Common myeloid progenitor, CD34-positive (primary cell): ENCODE measurements around the gene CSNK2A3.

ENCODE experiments used
- CTCF ChIA-PET: fragments of 350-600 bp; sonication (Branson Sonifier 250); formaldehyde crosslinking; loops from one replicate; lab custom pipeline; 2021; ENCODE audit warnings: antibody characterized with exemption; lab: Charles Lee
- POLR2A ChIA-PET: fragments of 350-600 bp; sonication (Branson Sonifier 250); formaldehyde crosslinking; loops from one replicate; lab custom pipeline; 2021; ENCODE audit warnings: antibody characterized with exemption; lab: Charles Lee
- DNase-seq, 3 donors: peaks; one replicate each; pipeline versions ENCODE4 v3.0.0 to v3.0.0-alpha.2; 2013
- H3K27ac ChIP-seq, 2 experiments: 1 replicate in 1 of 2; 2 replicates in 1 of 2; pipeline ENCODE4 v1.7.0; 2013; ENCODE audit warnings: inconsistent platforms in 2 of 2, low read length in 2 of 2, mild to moderate bottlenecking in 2 of 2, low read depth in 1 of 2, moderate library complexity in 1 of 2; ENCODE audit not compliant: severe bottlenecking in 2 of 2, insufficient read depth in 1 of 2, poor library complexity in 1 of 2
- H3K27me3 ChIP-seq, 5 experiments: replicated peaks in 2 of 5; 1 replicate in 3 of 5; 2 replicates in 2 of 5; pipeline versions ENCODE4 v1.6.1 to v1.7.0; 2013; ENCODE audit warnings: low read length in 4 of 5, mild to moderate bottlenecking in 2 of 5, moderate library complexity in 2 of 5, inconsistent platforms in 1 of 5; ENCODE audit not compliant: insufficient read depth in 5 of 5, control insufficient read depth in 4 of 5
- H3K36me3 ChIP-seq, 4 experiments: 1 replicate in 2 of 4; 2 replicates in 2 of 4; pipeline versions ENCODE4 v1.6.1 to v1.7.0; 2013; ENCODE audit warnings: low read length in 3 of 4, control low read depth in 1 of 4, mild to moderate bottlenecking in 1 of 4; ENCODE audit not compliant: control insufficient read depth in 4 of 4, insufficient read depth in 4 of 4
- H3K4me1 ChIP-seq, 4 experiments: 1 replicate in 3 of 4; 2 replicates in 1 of 4; pipeline versions ENCODE4 v1.6.1 to v1.7.1; 2013; ENCODE audit warnings: low read length in 3 of 4, mild to moderate bottlenecking in 3 of 4, control low read depth in 1 of 4, inconsistent platforms in 1 of 4, moderate library complexity in 1 of 4; ENCODE audit not compliant: control insufficient read depth in 4 of 4, insufficient read depth in 4 of 4; ENCODE audit errors: control extremely low read depth in 1 of 4
- H3K4me3 ChIP-seq, 7 experiments: 1 replicate in 4 of 7; 2 replicates in 3 of 7; pipeline versions ENCODE4 v1.5.1 to v1.7.0; 2013; ENCODE audit warnings: mild to moderate bottlenecking in 7 of 7, low read length in 6 of 7, moderate library complexity in 6 of 7, inconsistent platforms in 2 of 7, low read depth in 2 of 7, control low read depth in 1 of 7; ENCODE audit not compliant: insufficient read depth in 4 of 7, control insufficient read depth in 1 of 7; ENCODE audit errors: extremely low read depth in 1 of 7
- H3K9me3 ChIP-seq, 5 experiments: 1 replicate in 4 of 5; 2 replicates in 1 of 5; pipeline versions ENCODE4 v1.6.1 to v1.7.1; 2013; ENCODE audit warnings: low read length in 4 of 5, mild to moderate bottlenecking in 2 of 5, inconsistent platforms in 1 of 5, low read depth in 1 of 5, moderate library complexity in 1 of 5; ENCODE audit not compliant: control insufficient read depth in 4 of 5, insufficient read depth in 2 of 5; ENCODE audit errors: control extremely low read depth in 1 of 5
- WGBS: methylation state at CpG from one replicate; pipeline ENCODE4 v1.1.5; 2013; ENCODE audit not compliant: insufficient coverage; 5-methylcytosine and 5-hydroxymethylcytosine counted together

Gene CSNK2A3

DNA sequence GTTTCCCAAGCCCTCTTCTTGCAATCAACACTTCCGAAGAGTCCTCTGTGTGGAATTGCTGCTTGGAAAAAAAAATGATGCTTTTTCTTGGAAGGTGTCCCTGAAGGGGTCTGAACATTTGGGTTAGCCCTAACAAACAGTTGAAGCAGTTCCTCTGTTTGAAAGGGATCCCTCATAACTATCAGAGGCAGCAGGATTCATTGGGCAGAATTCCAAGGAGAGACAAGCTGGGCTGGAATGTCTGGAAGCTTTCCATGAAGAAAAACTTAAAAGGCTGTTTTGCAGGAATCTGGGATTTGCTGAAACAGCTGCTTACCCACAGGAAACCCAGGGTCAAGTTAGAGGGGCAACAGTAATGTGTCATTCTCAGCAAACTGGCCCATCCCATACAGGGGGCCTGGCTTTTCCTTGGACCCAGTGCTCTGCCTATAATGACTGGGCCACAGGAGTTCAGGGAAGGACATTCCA is 3.1 kb downstream of the CSNK2A3 start:
- H3K36me3 ChIP-seq: no peaks in the 10 kb centered on the region
- H3K9me3 ChIP-seq: no peaks in the 10 kb centered on the region
- no peak for DNase-seq
- H3K27ac ChIP-seq: no peak overlapping the region
- ChIA-PET CTCF (interaction anchor here (1.0 kb wide), 1 partner anchor 18 kb away, joined by 4 read pairs; no protein-coding TSS in a partner anchor), POLR2A (no interaction called here)
- 100% methylated on average over 1 of the region's 1 CpG for WGBS
- H3K4me3 ChIP-seq: no peak overlapping the region
- H3K4me1 ChIP-seq: no peaks in the 10 kb centered on the region
- peaks cover 0 to 17% (median 0%) of the 10 kb centered on the region in 5 experiments for H3K27me3 ChIP-seq

GRCh38 chr11:11349106-11349825 is 3.8 kb downstream of the CSNK2A3 start:
- 97% methylated on average over 4 of the region's 12 CpGs for WGBS
- H3K4me3 ChIP-seq: no peak overlapping the region
- POLR2A ChIA-PET: no interaction called here
- no peak overlapping the region for H3K27ac ChIP-seq
- H3K27me3 ChIP-seq: peaks cover 0 to 17% (median 0%) of the 10 kb centered on the region in 5 experiments
- no peaks in the 10 kb centered on the region for H3K4me1 ChIP-seq
- no peaks in the 10 kb centered on the region for H3K9me3 ChIP-seq
- CTCF ChIA-PET: interaction anchor here (1.0 kb wide), 1 partner anchor 17 kb away, joined by 4 read pairs; no protein-coding TSS in a partner anchor
- DNase-seq: no peak
- no peaks in the 10 kb centered on the region for H3K36me3 ChIP-seq

GRCh38 chr11:11348303-11348702 is 4.7 kb downstream of the CSNK2A3 start:
- H3K4me1 ChIP-seq: no peaks in the 10 kb centered on the region
- H3K36me3 ChIP-seq: no peaks in the 10 kb centered on the region
- H3K27ac ChIP-seq: no peak overlapping the region
- peaks cover 0 to 21% (median 0%) of the 10 kb centered on the region in 5 experiments for H3K27me3 ChIP-seq
- DNase-seq: no peak
- ChIA-PET POLR2A (no interaction called here), CTCF (no interaction called here)
- WGBS: 100% methylated on average over 1 of the region's 5 CpGs
- H3K9me3 ChIP-seq: no peaks in the 10 kb centered on the region
- no peak overlapping the region for H3K4me3 ChIP-seq

GRCh38 chr11:11347592-11347991 is 5.5 kb downstream of the CSNK2A3 start:
- Histone ChIP-seq H3K27ac (no peak overlapping the region), H3K9me3 (no peaks in the 10 kb centered on the region), H3K4me1 (no peaks in the 10 kb centered on the region), H3K36me3 (no peaks in the 10 kb centered on the region), H3K4me3 (no peak overlapping the region), H3K27me3 (peaks cover 0 to 22% (median 0%) of the 10 kb centered on the region in 5 experiments)
- ChIA-PET CTCF (no interaction called here), POLR2A (no interaction called here)
- WGBS: 94% methylated on average over 6 of the region's 7 CpGs
- no peak for DNase-seq

DNA sequence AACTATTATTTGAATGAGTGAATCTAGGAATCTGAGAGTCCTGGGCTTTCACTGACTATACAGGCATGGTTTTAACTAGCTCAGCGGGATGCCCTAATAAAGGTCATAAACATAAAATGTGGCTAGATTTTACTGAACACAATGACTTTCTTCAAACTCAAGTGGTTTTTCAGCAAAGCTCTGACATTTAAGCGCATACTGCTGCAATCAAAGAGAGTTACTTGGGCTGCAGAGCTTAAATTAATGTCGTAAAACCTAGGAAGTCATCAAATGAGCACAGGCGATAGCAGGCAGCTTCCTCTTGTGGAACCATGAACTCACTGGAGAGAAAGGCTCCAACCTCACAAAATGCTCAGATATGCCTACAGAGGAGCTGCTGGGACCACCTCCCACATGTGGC is 6.7 kb downstream of the CSNK2A3 start:
- 64% methylated on average over 4 of the region's 4 CpGs for WGBS
- DNase-seq: no peak

GRCh38 chr11:11345099-11345498 is 8.0 kb downstream of the CSNK2A3 start:
- no peak overlapping the region for H3K27ac ChIP-seq
- ChIA-PET POLR2A (no interaction called here), CTCF (no interaction called here)
- no peak overlapping the region for H3K4me3 ChIP-seq
- WGBS: 100% methylated on average over 1 of the region's 1 CpG
- no peaks in the 10 kb centered on the region for H3K9me3 ChIP-seq
- no peak for DNase-seq
- H3K36me3 ChIP-seq: no peaks in the 10 kb centered on the region
- peaks cover 0 to 25% (median 0%) of the 10 kb centered on the region in 5 experiments for H3K27me3 ChIP-seq
- H3K4me1 ChIP-seq: no peaks in the 10 kb centered on the region

More for the DNA sequence above, 6.7 kb downstream of the CSNK2A3 start:
- no peak overlapping the region for H3K4me3 ChIP-seq
- H3K27ac ChIP-seq: no peak overlapping the region
- no peaks in the 10 kb centered on the region for H3K4me1 ChIP-seq
- POLR2A ChIA-PET: no interaction called here
- H3K27me3 ChIP-seq: peaks cover 0 to 24% (median 0%) of the 10 kb centered on the region in 5 experiments
- CTCF ChIA-PET: no interaction called here
- no peaks in the 10 kb centered on the region for H3K9me3 ChIP-seq
- no peaks in the 10 kb centered on the region for H3K36me3 ChIP-seq

DNA sequence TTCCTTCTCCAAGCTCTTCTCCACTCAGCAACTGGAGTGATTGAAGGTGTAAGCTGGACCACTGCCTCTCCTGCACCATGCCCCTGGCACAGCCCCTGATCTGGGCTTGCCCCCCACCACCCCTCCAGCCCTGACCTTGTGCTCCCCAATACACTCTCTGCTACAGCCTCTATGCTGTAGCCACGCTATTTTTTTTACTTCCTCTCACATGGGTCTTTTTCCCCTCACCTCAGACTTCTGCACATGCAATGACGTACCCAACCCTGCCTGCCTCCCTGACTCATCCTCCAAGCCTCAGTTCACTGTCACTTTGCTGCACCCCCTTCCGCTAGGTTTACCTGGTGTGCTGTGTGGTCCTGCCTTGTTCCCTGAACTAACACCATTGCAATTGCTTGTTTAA is 9.0 kb downstream of the CSNK2A3 start:
- H3K27me3 ChIP-seq: peaks cover 0 to 29% (median 0%) of the 10 kb centered on the region in 5 experiments
- H3K27ac ChIP-seq: no peak overlapping the region
- H3K36me3 ChIP-seq: no peaks in the 10 kb centered on the region
- 40% methylated on average over 3 of the region's 3 CpGs for WGBS
- no peak overlapping the region for H3K4me3 ChIP-seq
- CTCF ChIA-PET: no interaction called here
- H3K9me3 ChIP-seq: no peaks in the 10 kb centered on the region
- DNase-seq: peak in 2 of 3 donors; percentile 2 to 6
- no peaks in the 10 kb centered on the region for H3K4me1 ChIP-seq
- POLR2A ChIA-PET: no interaction called here
